ENCODE data around the gene MINK1.
A peak's percentile ranks its signal among the peaks of the same experiment; 100 is the strongest.

Gene MINK1

DNA sequence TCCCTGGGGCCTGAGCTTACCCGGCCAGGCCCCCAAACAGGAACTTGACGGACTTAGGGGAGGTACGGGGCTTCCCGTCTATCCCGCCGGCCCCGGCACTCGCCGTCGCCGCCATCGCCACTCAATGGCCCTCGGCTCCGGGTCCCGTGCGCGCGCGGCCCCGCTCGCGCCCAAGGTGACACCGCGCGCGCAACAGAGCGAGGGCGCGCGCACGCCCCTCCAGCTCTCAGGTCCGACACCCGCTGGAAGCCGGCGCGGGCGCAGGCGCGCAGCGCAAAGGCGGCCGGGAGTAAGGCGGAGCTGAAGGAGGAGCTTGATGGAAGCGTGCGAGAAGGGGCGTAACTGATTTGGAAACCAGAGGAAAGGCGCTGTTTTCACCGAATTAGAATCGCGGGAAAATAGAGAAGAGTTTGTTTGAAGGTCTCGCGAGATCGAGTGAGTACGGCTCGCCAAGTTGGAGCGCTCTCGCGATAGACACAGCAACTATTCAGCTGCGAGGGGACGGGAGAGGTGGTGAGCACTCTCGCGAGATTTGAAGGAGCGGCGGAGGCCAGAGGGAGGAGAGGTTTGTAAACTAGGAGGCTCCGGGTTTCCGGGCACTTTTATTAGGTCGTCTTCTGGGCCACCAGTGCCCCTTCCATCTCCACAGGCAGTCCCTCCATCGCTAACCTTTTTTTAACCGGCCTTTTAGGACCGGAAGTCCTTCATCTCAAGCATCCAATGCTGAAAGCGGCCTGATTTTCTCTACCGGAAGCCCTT, 106.8 kb downstream of the MINK1 start, which contains the start of the genes RNF167 and SLC25A11:
Gene RNF167 (plus strand): TSS at position 473 of the 759 bp plus-strand sequence. CDS start 642 bp downstream, outside the sequence.
Gene SLC25A11 (minus strand): TSS at position 251 of the 759 bp plus-strand sequence. CDS start 136 bp downstream, at position 115.
- Histone ChIP-seq H3K4me3 (ENCODE audit: low read length) (peak within 1 kb of the TSS; percentile 79), H3K27ac (ENCODE audit: low read depth, low read length) (peak within 1 kb of the TSS; percentile 94), H3K36me3 (ENCODE audit: control insufficient read depth, insufficient read depth, low read length) (peaks cover 38% of the 10 kb centered on the region), H3K9ac (ENCODE audit: low read length) (peak within 1 kb of the TSS; percentile 87), H3K4me1 (ENCODE audit: control insufficient read depth, insufficient read depth, low read length) (peaks cover 19% of the 10 kb centered on the region), H3K27me3 (ENCODE audit: control insufficient read depth, insufficient read depth, low read length) (no peaks in the 10 kb centered on the region)

DNA sequence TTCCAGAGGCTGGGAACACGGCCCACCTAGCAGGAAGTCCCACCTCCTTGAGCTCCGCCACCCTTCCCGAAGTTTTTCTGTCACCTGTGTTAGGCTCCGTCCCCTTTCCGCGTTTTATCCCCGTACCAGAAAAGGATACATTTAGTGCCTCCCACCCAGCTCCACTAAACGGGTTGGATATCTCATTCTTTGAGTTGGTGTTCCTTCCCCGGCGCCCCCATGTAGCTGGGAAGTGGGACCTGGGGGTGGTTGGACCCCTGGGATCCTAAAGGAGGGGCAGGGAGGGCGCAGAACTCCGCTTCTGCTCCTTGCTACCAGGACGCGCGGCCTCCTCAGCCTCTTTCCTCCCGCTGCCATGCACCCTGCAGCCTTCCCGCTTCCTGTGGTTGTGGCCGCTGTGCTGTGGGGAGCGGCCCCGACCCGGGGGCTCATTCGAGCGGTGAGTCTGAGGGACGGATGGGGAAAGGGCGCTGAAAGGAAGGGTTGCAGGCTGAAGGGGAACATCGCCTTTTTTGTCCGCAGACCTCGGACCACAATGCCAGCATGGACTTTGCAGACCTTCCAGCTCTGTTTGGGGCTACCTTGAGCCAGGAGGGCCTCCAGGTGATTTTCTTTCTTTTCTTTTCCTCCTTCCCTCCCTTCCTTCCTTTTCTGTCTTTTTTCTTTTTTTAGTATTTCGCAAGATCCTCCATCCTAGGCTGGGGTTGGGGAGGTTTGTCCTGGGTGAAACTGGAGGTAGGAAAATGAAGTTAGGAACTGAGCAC, 107.6 kb downstream of the MINK1 start:
- H3K36me3 ChIP-seq (ENCODE audit: control insufficient read depth, insufficient read depth, low read length): peaks cover 46% of the 10 kb centered on the region
- peak overlapping the region; percentile 94 for H3K27ac ChIP-seq (ENCODE audit: low read depth, low read length)
- no peaks in the 10 kb centered on the region for H3K27me3 ChIP-seq (ENCODE audit: control insufficient read depth, insufficient read depth, low read length)
- H3K4me1 ChIP-seq (ENCODE audit: control insufficient read depth, insufficient read depth, low read length): peaks cover 27% of the 10 kb centered on the region
- H3K4me3 ChIP-seq (ENCODE audit: low read length): peak overlapping the region; percentile 79
- peak overlapping the region; percentile 87 for H3K9ac ChIP-seq (ENCODE audit: low read length)

DNA sequence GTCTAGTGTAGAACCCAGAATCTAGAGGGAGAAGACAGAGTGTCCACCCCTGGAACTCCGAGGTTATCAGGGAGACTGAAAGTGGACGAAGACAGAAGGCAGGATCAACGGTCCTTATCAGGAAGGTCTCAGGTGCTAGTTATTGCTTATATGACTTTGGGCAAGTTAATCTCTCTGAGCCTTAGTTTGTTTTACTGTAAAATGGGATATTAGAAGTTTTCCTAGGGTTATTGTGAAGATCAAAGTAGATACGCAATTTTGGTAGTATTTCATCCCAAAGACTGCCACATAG, 108.1 kb downstream of the MINK1 start:
- Histone ChIP-seq H3K9ac (ENCODE audit: low read length) (no peak overlapping the region), H3K4me1 (ENCODE audit: control insufficient read depth, insufficient read depth, low read length) (peaks cover 32% of the 10 kb centered on the region), H3K27ac (ENCODE audit: low read depth, low read length) (peak overlapping the region; percentile 94), H3K27me3 (ENCODE audit: control insufficient read depth, insufficient read depth, low read length) (no peaks in the 10 kb centered on the region), H3K36me3 (ENCODE audit: control insufficient read depth, insufficient read depth, low read length) (peaks cover 48% of the 10 kb centered on the region), H3K4me3 (ENCODE audit: low read length) (peak overlapping the region; percentile 79)

GRCh38 chr17:4942760-4943508, 109.8 kb downstream of the MINK1 start:
- peaks cover 36% of the 10 kb centered on the region for H3K4me1 ChIP-seq (ENCODE audit: control insufficient read depth, insufficient read depth, low read length)
- H3K36me3 ChIP-seq (ENCODE audit: control insufficient read depth, insufficient read depth, low read length): peaks cover 39% of the 10 kb centered on the region

DNA sequence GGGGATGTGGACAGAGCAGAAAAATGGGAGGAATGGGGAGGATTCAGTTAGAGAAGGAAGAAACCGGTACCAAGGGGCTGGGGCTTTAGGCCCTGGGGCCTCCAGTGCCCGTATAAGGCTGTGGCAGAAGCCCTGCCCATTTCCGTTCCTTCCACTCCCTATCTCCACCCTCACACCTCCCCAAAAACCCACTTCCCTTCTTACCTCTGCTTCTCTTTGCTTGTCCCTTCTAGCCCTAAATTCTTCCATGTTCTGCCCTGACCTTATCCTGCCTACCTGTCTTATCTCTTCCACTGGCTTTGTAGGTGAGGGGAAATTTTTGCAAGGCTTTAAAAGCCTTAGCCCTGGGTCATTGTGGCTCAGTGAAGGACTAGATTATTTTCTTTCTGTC, 111.0 kb downstream of the MINK1 start:
- H3K9ac ChIP-seq (ENCODE audit: low read length): no peak overlapping the region
- peaks cover 27% of the 10 kb centered on the region for H3K4me1 ChIP-seq (ENCODE audit: control insufficient read depth, insufficient read depth, low read length)
- peak overlapping the region; percentile 34 for H3K27ac ChIP-seq (ENCODE audit: low read depth, low read length)
- H3K27me3 ChIP-seq (ENCODE audit: control insufficient read depth, insufficient read depth, low read length): no peaks in the 10 kb centered on the region
- peaks cover 35% of the 10 kb centered on the region for H3K36me3 ChIP-seq (ENCODE audit: control insufficient read depth, insufficient read depth, low read length)
- H3K4me3 ChIP-seq (ENCODE audit: low read length): no peak overlapping the region

More at GRCh38 chr17:4942760-4943508, 109.8 kb downstream of the MINK1 start:
- H3K9ac ChIP-seq (ENCODE audit: low read length): no peak overlapping the region
- no peaks in the 10 kb centered on the region for H3K27me3 ChIP-seq (ENCODE audit: control insufficient read depth, insufficient read depth, low read length)
- no peak overlapping the region for H3K4me3 ChIP-seq (ENCODE audit: low read length)
- no peak overlapping the region for H3K27ac ChIP-seq (ENCODE audit: low read depth, low read length)

- H3K27me3 ChIP-seq (ENCODE audit: control insufficient read depth, insufficient read depth, low read length): no peaks in the 10 kb centered on the region
- no peak overlapping the region for H3K4me3 ChIP-seq (ENCODE audit: low read length)
- H3K9ac ChIP-seq (ENCODE audit: low read length): peak overlapping the region; percentile 4
- peak overlapping the region; percentile 99 for H3K27ac ChIP-seq (ENCODE audit: low read depth, low read length)
- H3K4me1 ChIP-seq (ENCODE audit: control insufficient read depth, insufficient read depth, low read length): peaks cover 26% of the 10 kb centered on the region
- peaks cover 35% of the 10 kb centered on the region for H3K36me3 ChIP-seq (ENCODE audit: control insufficient read depth, insufficient read depth, low read length)
These were observed 111.5 kb downstream of the MINK1 start for GRCh38 chr17:4944554-4945175.

GRCh38 chr17:4945176-4945943, 112.2 kb downstream of the MINK1 start:
- peak overlapping the region; percentile 99 for H3K27ac ChIP-seq (ENCODE audit: low read depth, low read length)
- H3K4me3 ChIP-seq (ENCODE audit: low read length): peak overlapping the region; percentile 54
- H3K36me3 ChIP-seq (ENCODE audit: control insufficient read depth, insufficient read depth, low read length): peaks cover 35% of the 10 kb centered on the region
- H3K4me1 ChIP-seq (ENCODE audit: control insufficient read depth, insufficient read depth, low read length): peaks cover 26% of the 10 kb centered on the region
- H3K27me3 ChIP-seq (ENCODE audit: control insufficient read depth, insufficient read depth, low read length): no peaks in the 10 kb centered on the region
- peak overlapping the region; percentile 39 for H3K9ac ChIP-seq (ENCODE audit: low read length)

GRCh38 chr17:4945944-4946280, 112.8 kb downstream of the MINK1 start:
- Histone ChIP-seq H3K4me1 (ENCODE audit: control insufficient read depth, insufficient read depth, low read length) (peaks cover 25% of the 10 kb centered on the region), H3K4me3 (ENCODE audit: low read length) (peak overlapping the region; percentile 98)

GRCh38 chr17:4946312-4946976, 113.3 kb downstream of the MINK1 start:
- H3K9ac ChIP-seq (ENCODE audit: low read length): no peak overlapping the region
- H3K4me3 ChIP-seq (ENCODE audit: low read length): peak overlapping the region; percentile 98
- no peaks in the 10 kb centered on the region for H3K27me3 ChIP-seq (ENCODE audit: control insufficient read depth, insufficient read depth, low read length)
- peaks cover 21% of the 10 kb centered on the region for H3K4me1 ChIP-seq (ENCODE audit: control insufficient read depth, insufficient read depth, low read length)
- peaks cover 35% of the 10 kb centered on the region for H3K36me3 ChIP-seq (ENCODE audit: control insufficient read depth, insufficient read depth, low read length)
- peak overlapping the region; percentile 99 for H3K27ac ChIP-seq (ENCODE audit: low read depth, low read length)

More at GRCh38 chr17:4945944-4946280, 112.8 kb downstream of the MINK1 start:
- Histone ChIP-seq H3K27ac (ENCODE audit: low read depth, low read length) (peak overlapping the region; percentile 99), H3K36me3 (ENCODE audit: control insufficient read depth, insufficient read depth, low read length) (peaks cover 35% of the 10 kb centered on the region), H3K27me3 (ENCODE audit: control insufficient read depth, insufficient read depth, low read length) (no peaks in the 10 kb centered on the region), H3K9ac (ENCODE audit: low read length) (no peak overlapping the region)

- peak overlapping the region; percentile 34 for H3K9ac ChIP-seq (ENCODE audit: low read length)
- H3K27ac ChIP-seq (ENCODE audit: low read depth, low read length): peak overlapping the region; percentile 99
- no peaks in the 10 kb centered on the region for H3K27me3 ChIP-seq (ENCODE audit: control insufficient read depth, insufficient read depth, low read length)
- H3K4me1 ChIP-seq (ENCODE audit: control insufficient read depth, insufficient read depth, low read length): peaks cover 23% of the 10 kb centered on the region
- peak overlapping the region; percentile 98 for H3K4me3 ChIP-seq (ENCODE audit: low read length)
- peaks cover 35% of the 10 kb centered on the region for H3K36me3 ChIP-seq (ENCODE audit: control insufficient read depth, insufficient read depth, low read length)
These were observed 113.9 kb downstream of the MINK1 start for GRCh38 chr17:4947010-4947410.

Data from rectal smooth muscle tissue (tissue), 1 donor.